WTC11 (cell line): ENCODE measurements around the gene TOM1.

Experiments used
- ETV6 ChIP-seq: sonication (generic); formaldehyde crosslinking; IDR thresholded peaks from 2 replicates; pipeline ENCODE4 v1.8.1; 2022; ENCODE audit warnings: mild to moderate bottlenecking, missing genetic modification reagents
- SMAD4 ChIP-seq: sonication (generic); formaldehyde crosslinking; IDR thresholded peaks from 2 replicates; pipeline ENCODE4 v1.8.0; 2022; ENCODE audit warnings: mild to moderate bottlenecking, missing genetic modification reagents
- TF ChIP-seq, protein P1 (sequence below): sonication (generic); formaldehyde crosslinking; IDR thresholded peaks from 2 replicates; pipeline ENCODE4 v1.8.0; 2023; ENCODE audit warnings: mild to moderate bottlenecking, missing genetic modification reagents
- TF ChIP-seq, protein P2 (sequence below): fragments of 200-600 bp; IDR thresholded peaks from 2 replicates; pipeline ENCODE4 v1.8.0; 2022; ENCODE audit warnings: antibody characterized with exemption
- TF ChIP-seq, protein P3 (sequence below): sonication (generic); formaldehyde crosslinking; IDR thresholded peaks from 2 replicates; pipeline ENCODE4 v1.8.1; 2022; ENCODE audit warnings: missing genetic modification reagents, borderline replicate concordance
- TF ChIP-seq, protein P4 (sequence below): sonication (generic); formaldehyde crosslinking; conservative IDR thresholded peaks from 2 replicates; pipeline ENCODE4 v1.8.1; 2023; ENCODE audit warnings: mild to moderate bottlenecking, low read depth, missing genetic modification reagents, moderate library complexity

DNA sequence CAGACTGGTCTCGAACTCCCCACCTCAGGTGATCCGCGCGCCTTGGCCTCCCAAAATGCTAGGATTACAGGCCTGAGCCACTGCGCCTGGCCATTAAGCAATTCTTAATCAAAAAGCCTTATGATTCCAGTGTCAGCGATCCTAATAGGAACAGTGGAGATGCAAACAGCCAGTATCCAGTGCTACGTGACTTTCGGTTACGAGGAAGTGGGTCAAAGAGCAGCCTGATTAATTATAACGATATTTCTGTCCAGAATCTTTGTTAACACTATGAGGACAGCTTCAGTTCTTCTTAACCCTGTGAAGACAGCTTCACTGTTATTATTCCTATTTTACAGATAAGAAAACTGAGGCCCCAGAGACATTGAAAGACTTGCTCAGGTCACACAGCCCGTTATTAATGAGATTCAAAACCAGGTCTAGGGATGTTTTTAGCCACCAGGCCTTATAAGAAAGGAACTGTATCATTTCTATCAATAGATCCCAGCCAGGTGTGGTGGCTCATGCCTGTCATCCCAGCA is 63.9 kb downstream of the TOM1 start:
- TF ChIP-seq SMAD4 (CRISPR knock-in tag) (no peak), ETV6 (no peak)
- TF ChIP-seq, protein P1, sequence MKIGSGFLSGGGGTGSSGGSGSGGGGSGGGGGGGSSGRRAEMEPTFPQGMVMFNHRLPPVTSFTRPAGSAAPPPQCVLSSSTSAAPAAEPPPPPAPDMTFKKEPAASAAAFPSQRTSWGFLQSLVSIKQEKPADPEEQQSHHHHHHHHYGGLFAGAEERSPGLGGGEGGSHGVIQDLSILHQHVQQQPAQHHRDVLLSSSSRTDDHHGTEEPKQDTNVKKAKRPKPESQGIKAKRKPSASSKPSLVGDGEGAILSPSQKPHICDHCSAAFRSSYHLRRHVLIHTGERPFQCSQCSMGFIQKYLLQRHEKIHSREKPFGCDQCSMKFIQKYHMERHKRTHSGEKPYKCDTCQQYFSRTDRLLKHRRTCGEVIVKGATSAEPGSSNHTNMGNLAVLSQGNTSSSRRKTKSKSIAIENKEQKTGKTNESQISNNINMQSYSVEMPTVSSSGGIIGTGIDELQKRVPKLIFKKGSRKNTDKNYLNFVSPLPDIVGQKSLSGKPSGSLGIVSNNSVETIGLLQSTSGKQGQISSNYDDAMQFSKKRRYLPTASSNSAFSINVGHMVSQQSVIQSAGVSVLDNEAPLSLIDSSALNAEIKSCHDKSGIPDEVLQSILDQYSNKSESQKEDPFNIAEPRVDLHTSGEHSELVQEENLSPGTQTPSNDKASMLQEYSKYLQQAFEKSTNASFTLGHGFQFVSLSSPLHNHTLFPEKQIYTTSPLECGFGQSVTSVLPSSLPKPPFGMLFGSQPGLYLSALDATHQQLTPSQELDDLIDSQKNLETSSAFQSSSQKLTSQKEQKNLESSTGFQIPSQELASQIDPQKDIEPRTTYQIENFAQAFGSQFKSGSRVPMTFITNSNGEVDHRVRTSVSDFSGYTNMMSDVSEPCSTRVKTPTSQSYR (CRISPR knock-in tag): no peak
- TF ChIP-seq, protein P2, sequence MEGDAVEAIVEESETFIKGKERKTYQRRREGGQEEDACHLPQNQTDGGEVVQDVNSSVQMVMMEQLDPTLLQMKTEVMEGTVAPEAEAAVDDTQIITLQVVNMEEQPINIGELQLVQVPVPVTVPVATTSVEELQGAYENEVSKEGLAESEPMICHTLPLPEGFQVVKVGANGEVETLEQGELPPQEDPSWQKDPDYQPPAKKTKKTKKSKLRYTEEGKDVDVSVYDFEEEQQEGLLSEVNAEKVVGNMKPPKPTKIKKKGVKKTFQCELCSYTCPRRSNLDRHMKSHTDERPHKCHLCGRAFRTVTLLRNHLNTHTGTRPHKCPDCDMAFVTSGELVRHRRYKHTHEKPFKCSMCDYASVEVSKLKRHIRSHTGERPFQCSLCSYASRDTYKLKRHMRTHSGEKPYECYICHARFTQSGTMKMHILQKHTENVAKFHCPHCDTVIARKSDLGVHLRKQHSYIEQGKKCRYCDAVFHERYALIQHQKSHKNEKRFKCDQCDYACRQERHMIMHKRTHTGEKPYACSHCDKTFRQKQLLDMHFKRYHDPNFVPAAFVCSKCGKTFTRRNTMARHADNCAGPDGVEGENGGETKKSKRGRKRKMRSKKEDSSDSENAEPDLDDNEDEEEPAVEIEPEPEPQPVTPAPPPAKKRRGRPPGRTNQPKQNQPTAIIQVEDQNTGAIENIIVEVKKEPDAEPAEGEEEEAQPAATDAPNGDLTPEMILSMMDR: no peak
- TF ChIP-seq, protein P3, sequence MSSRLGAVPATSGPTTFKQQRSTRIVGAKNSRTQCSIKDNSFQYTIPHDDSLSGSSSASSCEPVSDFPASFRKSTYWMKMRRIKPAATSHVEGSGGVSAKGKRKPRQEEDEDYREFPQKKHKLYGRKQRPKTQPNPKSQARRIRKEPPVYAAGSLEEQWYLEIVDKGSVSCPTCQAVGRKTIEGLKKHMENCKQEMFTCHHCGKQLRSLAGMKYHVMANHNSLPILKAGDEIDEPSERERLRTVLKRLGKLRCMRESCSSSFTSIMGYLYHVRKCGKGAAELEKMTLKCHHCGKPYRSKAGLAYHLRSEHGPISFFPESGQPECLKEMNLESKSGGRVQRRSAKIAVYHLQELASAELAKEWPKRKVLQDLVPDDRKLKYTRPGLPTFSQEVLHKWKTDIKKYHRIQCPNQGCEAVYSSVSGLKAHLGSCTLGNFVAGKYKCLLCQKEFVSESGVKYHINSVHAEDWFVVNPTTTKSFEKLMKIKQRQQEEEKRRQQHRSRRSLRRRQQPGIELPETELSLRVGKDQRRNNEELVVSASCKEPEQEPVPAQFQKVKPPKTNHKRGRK (CRISPR knock-in tag): no peak
- TF ChIP-seq, protein P4, sequence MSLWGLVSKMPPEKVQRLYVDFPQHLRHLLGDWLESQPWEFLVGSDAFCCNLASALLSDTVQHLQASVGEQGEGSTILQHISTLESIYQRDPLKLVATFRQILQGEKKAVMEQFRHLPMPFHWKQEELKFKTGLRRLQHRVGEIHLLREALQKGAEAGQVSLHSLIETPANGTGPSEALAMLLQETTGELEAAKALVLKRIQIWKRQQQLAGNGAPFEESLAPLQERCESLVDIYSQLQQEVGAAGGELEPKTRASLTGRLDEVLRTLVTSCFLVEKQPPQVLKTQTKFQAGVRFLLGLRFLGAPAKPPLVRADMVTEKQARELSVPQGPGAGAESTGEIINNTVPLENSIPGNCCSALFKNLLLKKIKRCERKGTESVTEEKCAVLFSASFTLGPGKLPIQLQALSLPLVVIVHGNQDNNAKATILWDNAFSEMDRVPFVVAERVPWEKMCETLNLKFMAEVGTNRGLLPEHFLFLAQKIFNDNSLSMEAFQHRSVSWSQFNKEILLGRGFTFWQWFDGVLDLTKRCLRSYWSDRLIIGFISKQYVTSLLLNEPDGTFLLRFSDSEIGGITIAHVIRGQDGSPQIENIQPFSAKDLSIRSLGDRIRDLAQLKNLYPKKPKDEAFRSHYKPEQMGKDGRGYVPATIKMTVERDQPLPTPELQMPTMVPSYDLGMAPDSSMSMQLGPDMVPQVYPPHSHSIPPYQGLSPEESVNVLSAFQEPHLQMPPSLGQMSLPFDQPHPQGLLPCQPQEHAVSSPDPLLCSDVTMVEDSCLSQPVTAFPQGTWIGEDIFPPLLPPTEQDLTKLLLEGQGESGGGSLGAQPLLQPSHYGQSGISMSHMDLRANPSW (CRISPR knock-in tag): no peak
